KMS-11 (cell line): ENCODE measurements around the gene TUBB2B.

Experiments
- H2AFZ ChIP-seq: fragments of 200-600 bp; sonication (generic); 2 replicates; pipeline ENCODE4 v1.6.1; 2016; ENCODE audit warnings: antibody characterized with exemption, mixed run types, low read depth
- H3K27ac ChIP-seq: fragments of 200-600 bp; sonication (generic); 2 replicates; pipeline ENCODE4 v1.6.1; 2016; ENCODE audit warnings: mild to moderate bottlenecking, mixed run types
- H3K27me3 ChIP-seq: fragments of 200-600 bp; sonication (generic); 2 replicates; pipeline ENCODE4 v1.6.1; 2017; ENCODE audit warnings: mild to moderate bottlenecking, low read depth, mixed run types, moderate library complexity; ENCODE audit not compliant: insufficient read depth
- H3K36me3 ChIP-seq: fragments of 200-600 bp; sonication (generic); 2 replicates; pipeline ENCODE4 v1.6.1; 2017; ENCODE audit warnings: mild to moderate bottlenecking, mixed run types; ENCODE audit not compliant: insufficient read depth
- H3K4me1 ChIP-seq: fragments of 200-600 bp; sonication (generic); 2 replicates; pipeline ENCODE4 v1.6.1; 2016; ENCODE audit warnings: mild to moderate bottlenecking, low read depth, mixed run types; ENCODE audit not compliant: poor library complexity, severe bottlenecking
- H3K4me2 ChIP-seq: fragments of 200-600 bp; sonication (generic); 2 replicates; pipeline ENCODE4 v1.7.0; 2016; ENCODE audit warnings: mild to moderate bottlenecking, mixed run types
- H3K4me3 ChIP-seq: fragments of 200-600 bp; sonication (generic); IDR thresholded peaks from 2 replicates; pipeline ENCODE4 v1.6.1; 2017; ENCODE audit warnings: low read depth, low read length, mixed read lengths; ENCODE audit not compliant: insufficient read depth
- H3K79me2 ChIP-seq: fragments of 200-600 bp; sonication (generic); 2 replicates; pipeline ENCODE4 v1.6.1; 2016; ENCODE audit warnings: low read depth, mixed run types; ENCODE audit not compliant: insufficient read depth
- H3K9ac ChIP-seq: fragments of 200-600 bp; sonication (generic); 2 replicates; pipeline ENCODE4 v1.6.1; 2016; ENCODE audit warnings: mild to moderate bottlenecking, mixed run types
- H4K20me1 ChIP-seq: fragments of 200-600 bp; sonication (generic); 2 replicates; pipeline ENCODE4 v1.6.1; 2016; ENCODE audit warnings: mild to moderate bottlenecking, mixed run types; ENCODE audit not compliant: insufficient read depth
- TF ChIP-seq, protein P1 (sequence below): fragments of 200-600 bp; sonication (generic); conservative IDR thresholded peaks from 2 replicates; pipeline ENCODE4 v1.6.1; 2017; ENCODE audit warnings: low read depth, mild to moderate bottlenecking, antibody characterized with exemption, low read length, moderate library complexity, mixed read lengths

Gene TUBB2B

DNA sequence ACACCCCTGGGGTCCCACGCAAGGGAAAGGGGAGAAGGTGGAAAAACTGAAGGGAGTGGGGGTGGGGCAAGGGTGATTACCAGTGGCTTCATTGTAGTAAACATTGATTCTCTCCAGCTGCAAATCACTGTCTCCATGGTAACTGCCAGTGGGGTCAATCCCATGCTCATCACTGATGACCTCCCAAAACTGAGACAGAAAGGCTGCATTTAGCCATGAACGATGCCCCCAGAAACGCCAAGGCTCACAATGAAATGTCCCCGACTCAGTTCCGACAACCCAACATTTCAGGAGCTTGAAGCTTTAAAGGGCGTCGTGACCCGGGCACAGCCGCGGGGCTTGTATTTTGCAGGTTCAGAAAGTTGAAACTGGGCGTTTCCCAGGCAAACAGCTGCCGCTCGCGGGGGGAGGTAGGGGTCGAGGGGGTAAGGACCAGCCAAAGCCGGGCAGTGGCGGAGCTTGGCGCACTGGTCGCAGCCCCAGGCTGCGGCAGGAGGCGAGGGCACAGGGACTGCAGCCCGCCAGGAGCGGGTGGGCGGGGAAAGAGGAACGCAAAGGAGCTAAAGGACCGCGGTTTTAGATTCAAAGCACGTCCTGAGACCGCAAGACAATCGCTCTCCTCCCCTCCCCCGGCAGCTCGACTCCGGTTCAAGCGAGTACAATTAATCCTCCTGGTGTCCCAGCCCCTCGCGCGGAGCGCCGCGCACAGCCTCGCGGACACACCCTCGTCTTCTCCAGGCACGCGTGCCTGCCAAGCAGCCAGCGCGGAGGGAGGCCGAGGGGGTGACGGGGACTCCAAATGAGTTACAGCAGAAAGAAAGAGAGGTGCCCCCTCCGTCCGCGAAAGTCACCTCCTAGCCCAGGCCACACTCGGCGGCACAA lies 731 bp downstream of the TUBB2B start:
- TF ChIP-seq, protein P1, sequence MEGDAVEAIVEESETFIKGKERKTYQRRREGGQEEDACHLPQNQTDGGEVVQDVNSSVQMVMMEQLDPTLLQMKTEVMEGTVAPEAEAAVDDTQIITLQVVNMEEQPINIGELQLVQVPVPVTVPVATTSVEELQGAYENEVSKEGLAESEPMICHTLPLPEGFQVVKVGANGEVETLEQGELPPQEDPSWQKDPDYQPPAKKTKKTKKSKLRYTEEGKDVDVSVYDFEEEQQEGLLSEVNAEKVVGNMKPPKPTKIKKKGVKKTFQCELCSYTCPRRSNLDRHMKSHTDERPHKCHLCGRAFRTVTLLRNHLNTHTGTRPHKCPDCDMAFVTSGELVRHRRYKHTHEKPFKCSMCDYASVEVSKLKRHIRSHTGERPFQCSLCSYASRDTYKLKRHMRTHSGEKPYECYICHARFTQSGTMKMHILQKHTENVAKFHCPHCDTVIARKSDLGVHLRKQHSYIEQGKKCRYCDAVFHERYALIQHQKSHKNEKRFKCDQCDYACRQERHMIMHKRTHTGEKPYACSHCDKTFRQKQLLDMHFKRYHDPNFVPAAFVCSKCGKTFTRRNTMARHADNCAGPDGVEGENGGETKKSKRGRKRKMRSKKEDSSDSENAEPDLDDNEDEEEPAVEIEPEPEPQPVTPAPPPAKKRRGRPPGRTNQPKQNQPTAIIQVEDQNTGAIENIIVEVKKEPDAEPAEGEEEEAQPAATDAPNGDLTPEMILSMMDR: no peak
- Histone ChIP-seq H3K4me3 (no peak overlapping the region), H3K27me3 (peaks cover 17% of the 10 kb centered on the region; the same call in 1 of the 2 replicates), H2AFZ (peak overlapping the region; percentile 90), H3K36me3 (no peaks in the 10 kb centered on the region), H4K20me1 (no peaks in the 10 kb centered on the region), H3K27ac (peak overlapping the region; percentile 43; the same call in 1 of the 2 replicates), H3K4me2 (peak overlapping the region; percentile 99), H3K9ac (peak overlapping the region; percentile 63; the same call in 1 of the 2 replicates), H3K4me1 (peaks cover 38% of the 10 kb centered on the region), H3K79me2 (no peaks in the 10 kb centered on the region)

DNA sequence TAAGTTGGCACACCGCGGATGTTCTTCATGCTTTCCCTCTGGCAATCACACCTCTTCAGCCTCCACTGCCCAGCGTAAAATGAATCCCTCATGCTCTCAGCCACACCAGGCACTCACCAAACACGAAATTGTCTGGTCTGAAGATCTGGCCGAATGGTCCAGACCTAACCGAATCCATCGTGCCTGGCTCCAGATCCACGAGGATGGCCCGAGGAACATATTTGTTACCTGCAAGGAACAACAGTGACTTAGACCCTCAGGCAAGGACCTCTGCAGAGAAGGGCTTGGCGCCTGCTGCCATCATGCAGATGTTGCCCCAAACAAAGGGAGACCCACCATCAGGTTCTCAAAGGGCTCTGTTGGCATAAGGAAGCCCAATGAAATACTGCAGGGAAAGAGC lies 1.4 kb downstream of the TUBB2B start:
- Histone ChIP-seq H3K4me3 (no peak overlapping the region), H3K4me1 (peaks cover 43% of the 10 kb centered on the region), H4K20me1 (no peaks in the 10 kb centered on the region), H3K27ac (no peak overlapping the region), H3K4me2 (peak overlapping the region; percentile 99), H3K36me3 (no peaks in the 10 kb centered on the region), H2AFZ (no peak overlapping the region), H3K9ac (no peak overlapping the region), H3K79me2 (no peaks in the 10 kb centered on the region), H3K27me3 (peaks cover 17% of the 10 kb centered on the region; the same call in 1 of the 2 replicates)
- TF ChIP-seq, protein P1: no peak

DNA sequence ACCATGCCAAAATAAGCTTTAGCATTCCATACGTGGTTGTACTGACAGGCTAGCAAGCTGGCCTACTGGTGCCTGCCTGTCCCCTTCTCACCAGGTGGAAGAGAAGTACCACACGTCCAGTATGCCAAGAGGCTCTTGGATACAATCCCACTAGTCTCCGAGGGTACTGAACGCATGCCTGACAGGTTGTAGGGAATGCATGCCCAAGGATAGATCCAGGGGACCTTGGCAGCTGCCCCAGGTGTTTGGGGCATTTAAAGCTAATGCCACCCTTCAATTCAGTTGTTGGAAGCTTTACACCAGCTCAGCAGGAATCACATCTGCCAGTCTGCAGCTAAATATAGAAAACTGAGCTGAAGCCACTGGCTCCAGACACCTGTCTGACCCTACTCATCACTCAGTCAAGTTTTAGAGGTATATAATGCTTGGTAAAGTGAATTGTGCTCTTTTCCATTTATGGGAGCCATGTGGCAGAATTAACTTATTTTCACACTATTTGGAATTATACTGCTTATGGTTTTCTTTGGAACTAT lies 4.9 kb downstream of the TUBB2B start:
- H3K4me2 ChIP-seq: peak overlapping the region; percentile 63
- H3K4me1 ChIP-seq: peaks cover 43% of the 10 kb centered on the region
- H2AFZ ChIP-seq: no peak overlapping the region
- H3K4me3 ChIP-seq: no peak overlapping the region
- no peaks in the 10 kb centered on the region for H3K79me2 ChIP-seq
- no peaks in the 10 kb centered on the region for H3K36me3 ChIP-seq
- no peaks in the 10 kb centered on the region for H3K27me3 ChIP-seq
- peak overlapping the region; percentile 12; the same call in 1 of the 2 replicates for H3K27ac ChIP-seq
- TF ChIP-seq, protein P1: no peak
- H3K9ac ChIP-seq: no peak overlapping the region
- no peaks in the 10 kb centered on the region for H4K20me1 ChIP-seq

DNA sequence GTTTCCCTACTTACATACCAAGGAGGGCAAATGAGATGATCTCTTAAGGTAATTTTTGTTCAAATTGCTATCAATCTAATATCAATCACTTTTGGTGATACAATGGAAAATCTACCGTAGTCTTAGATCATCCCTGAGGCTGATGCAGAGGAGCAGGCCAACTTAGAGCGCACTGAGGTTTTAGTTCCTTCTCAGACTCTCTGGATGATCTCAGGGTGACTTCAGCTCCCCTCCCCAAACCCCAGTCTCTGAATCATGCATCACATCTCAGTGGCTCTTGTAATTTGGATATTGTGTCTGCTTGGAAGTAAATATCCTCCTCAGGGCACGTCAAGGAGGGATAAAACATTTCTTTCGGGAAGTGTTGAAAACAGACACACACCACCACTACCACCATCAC lies 5.9 kb downstream of the TUBB2B start:
- Histone ChIP-seq H3K9ac (no peak overlapping the region), H3K4me2 (no peak overlapping the region), H3K4me3 (no peak overlapping the region), H4K20me1 (no peaks in the 10 kb centered on the region), H2AFZ (no peak overlapping the region), H3K27me3 (no peaks in the 10 kb centered on the region), H3K79me2 (no peaks in the 10 kb centered on the region), H3K4me1 (peaks cover 41% of the 10 kb centered on the region), H3K27ac (no peak overlapping the region), H3K36me3 (no peaks in the 10 kb centered on the region)
- TF ChIP-seq, protein P1: no peak
